Keratinocyte (primary cell): ENCODE results near the gene OR2T1.
"Not testable (repeated sequence)": the region's sequence is repeated elsewhere in the genome, so short reads cannot be mapped to it uniquely, and the experiment has no call there.

ENCODE experiments used
- EZH2 ChIP-seq: IDR thresholded peaks from one replicate; pipeline ENCODE4 v1.6.1; 2012; ENCODE audit warnings: inconsistent platforms, mild to moderate bottlenecking, low read length, moderate library complexity
- TF ChIP-seq, protein P1 (sequence below), 3 experiments: IDR thresholded peaks in 1 of 3; conservative IDR thresholded peaks in 1 of 3; optimal IDR thresholded peaks in 1 of 3; 2 replicates in 2 of 3; 3 replicates in 1 of 3; pipeline versions ENCODE3 to v1.5.1; 2011; ENCODE audit warnings: low read length in 3 of 3, mild to moderate bottlenecking in 3 of 3, moderate library complexity in 2 of 3, control low read depth in 1 of 3, inconsistent platforms in 1 of 3; ENCODE audit not compliant: insufficient read depth in 2 of 3; ENCODE audit errors: extremely low read depth in 1 of 3

DNA sequence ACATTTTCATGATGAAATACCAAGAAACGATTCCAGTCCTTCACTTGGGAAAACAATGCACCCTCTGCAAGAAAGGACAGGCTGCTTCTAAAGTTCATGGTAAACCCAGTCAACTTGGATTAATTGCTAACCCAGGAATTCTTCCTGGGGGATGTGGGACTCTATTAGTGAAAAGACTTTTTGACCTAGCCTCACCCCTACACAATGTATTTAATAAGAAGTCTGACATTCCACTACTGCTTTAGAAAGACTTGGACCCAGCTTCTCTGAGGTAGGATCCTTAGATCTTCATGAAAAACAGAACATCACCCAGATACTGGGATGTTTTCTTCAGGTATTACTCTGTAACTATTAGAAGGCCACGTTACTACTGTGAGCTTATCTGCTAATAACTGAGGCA, 42.6 kb downstream of the OR2T1 start, which contains the start of gene OR2T2:
- TF ChIP-seq, protein P1, sequence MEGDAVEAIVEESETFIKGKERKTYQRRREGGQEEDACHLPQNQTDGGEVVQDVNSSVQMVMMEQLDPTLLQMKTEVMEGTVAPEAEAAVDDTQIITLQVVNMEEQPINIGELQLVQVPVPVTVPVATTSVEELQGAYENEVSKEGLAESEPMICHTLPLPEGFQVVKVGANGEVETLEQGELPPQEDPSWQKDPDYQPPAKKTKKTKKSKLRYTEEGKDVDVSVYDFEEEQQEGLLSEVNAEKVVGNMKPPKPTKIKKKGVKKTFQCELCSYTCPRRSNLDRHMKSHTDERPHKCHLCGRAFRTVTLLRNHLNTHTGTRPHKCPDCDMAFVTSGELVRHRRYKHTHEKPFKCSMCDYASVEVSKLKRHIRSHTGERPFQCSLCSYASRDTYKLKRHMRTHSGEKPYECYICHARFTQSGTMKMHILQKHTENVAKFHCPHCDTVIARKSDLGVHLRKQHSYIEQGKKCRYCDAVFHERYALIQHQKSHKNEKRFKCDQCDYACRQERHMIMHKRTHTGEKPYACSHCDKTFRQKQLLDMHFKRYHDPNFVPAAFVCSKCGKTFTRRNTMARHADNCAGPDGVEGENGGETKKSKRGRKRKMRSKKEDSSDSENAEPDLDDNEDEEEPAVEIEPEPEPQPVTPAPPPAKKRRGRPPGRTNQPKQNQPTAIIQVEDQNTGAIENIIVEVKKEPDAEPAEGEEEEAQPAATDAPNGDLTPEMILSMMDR (optimal IDR thresholded peaks at IDR 0.05 in 1 of 3, IDR thresholded peaks at IDR 0.05 in 1 of 3, conservative IDR thresholded peaks at IDR 0.05 in 1 of 3; ENCODE audit: extremely low read depth in 1 of 3, insufficient read depth in 2 of 3, low read length in 3 of 3): not testable (repeated sequence)
- TF ChIP-seq EZH2: not testable (repeated sequence)
